GM18873 (cell line): Measurements from ENCODE around the gene ALLC.

ENCODE experiments used
- ATAC-seq: cut with Tn5 transposase; IDR thresholded peaks from one replicate; pipeline ENCODE4 v1.9.1; 2021; ENCODE audit warnings: mild to moderate bottlenecking, moderate library complexity, moderate number of reproducible peaks; ENCODE audit not compliant: unreplicated experiment, low FRiP score

Gene ALLC

DNA sequence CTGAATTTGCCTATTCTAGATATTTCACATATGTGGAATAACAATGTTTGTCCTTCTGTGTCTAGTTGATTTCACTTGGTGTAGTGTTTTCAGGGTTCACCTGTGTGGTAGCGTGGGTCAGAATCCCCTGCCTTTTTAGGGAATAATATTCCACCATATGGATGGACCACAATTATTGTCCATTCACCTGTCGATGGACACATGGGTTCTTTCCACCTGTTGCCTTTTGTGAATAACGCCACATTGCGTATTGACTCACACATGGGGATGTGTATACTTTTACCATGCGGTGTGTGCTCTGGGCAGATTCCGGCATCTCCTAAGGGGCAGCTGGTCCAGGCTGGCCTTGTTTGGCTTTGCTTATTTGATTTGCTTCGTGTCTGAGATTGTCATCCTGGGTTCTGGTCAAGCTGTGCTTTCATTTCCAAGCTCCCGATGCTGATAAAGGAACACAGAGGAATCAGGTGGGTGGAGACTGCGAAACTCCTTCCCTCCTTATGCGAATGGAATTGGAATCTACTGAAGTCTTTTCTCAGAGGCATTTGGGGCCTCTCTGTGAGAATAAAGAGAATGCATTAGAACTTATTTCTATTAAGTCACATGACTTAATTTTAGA, 18.9 kb upstream of the ALLC start:
- ATAC-seq: no peak

GRCh38 chr2:3639653-3640052, 18.3 kb upstream of the ALLC start:
- no peak for ATAC-seq

GRCh38 chr2:3641181-3641580, 16.8 kb upstream of the ALLC start:
- ATAC-seq: no peak

DNA sequence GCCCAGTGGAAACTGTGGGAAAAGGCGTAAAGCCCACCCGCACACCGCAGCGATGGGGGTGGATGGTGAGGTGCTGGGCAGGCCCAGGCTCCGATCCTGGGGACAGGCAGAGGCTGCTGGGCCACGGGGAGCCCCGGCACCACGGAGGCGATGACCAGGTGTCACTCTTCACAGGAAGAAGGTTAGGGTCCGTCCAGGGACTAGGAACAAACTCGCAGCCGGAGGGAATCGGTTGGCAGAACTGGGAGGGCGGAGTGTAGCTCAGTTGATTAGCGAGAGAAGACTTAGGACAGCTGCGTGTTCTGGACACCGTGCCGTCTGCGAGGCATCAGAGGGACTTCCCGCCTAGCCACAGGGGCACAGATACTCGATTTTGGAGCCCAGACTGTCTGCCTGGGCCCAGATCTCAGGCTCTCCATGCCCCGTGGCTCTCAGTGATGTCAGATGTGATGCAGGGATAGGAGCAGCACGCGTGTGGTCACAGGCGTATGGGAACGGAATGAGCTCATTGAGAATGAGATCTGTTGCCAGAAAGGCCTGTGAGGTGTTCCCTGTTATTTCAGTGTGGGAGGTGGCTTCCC, 16.1 kb upstream of the ALLC start:
- no peak for ATAC-seq

GRCh38 chr2:3642521-3643215, 15.3 kb upstream of the ALLC start:
- ATAC-seq: no peak

DNA sequence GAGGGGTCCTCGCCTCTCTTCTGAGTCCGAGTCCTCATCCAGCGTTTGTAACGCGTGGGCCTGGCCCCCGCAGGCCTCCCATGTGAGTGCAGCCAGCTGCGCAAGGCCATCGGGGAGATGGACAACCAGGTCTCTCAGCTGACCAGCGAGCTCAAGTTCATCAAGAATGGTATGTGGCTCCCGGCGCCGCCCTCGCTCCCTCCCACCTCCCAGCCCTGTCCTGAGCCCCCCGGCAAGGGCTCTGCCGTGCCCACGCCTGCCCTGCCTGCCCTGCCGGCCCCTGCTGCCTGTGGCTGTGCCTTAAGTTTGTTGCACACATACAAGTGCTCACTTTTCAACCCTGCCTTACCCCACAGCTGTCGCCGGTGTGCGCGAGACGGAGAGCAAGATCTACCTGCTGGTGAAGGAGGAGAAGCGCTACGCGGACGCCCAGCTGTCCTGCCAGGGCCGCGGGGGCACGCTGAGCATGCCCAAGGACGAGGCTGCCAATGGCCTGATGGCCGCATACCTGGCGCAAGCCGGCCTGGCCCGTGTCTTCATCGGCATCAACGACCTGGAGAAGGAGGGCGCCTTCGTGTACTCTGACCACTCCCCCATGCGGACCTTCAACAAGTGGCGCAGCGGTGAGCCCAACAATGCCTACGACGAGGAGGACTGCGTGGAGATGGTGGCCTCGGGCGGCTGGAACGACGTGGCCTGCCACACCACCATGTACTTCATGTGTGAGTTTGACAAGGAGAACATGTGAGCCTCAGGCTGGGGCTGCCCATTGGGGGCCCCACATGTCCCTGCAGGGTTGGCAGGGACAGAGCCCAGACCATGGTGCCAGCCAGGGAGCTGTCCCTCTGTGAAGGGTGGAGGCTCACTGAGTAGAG, 14.4 kb upstream of the ALLC start:
- ATAC-seq: no peak

DNA sequence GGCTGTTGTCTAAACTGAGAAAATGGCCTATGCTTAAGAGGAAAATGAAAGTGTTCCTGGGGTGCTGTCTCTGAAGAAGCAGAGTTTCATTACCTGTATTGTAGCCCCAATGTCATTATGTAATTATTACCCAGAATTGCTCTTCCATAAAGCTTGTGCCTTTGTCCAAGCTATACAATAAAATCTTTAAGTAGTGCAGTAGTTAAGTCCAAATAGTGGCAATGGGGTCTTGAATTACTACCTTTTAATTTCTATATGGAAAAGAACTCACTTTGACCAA, 13.8 kb upstream of the ALLC start:
- no peak for ATAC-seq

DNA sequence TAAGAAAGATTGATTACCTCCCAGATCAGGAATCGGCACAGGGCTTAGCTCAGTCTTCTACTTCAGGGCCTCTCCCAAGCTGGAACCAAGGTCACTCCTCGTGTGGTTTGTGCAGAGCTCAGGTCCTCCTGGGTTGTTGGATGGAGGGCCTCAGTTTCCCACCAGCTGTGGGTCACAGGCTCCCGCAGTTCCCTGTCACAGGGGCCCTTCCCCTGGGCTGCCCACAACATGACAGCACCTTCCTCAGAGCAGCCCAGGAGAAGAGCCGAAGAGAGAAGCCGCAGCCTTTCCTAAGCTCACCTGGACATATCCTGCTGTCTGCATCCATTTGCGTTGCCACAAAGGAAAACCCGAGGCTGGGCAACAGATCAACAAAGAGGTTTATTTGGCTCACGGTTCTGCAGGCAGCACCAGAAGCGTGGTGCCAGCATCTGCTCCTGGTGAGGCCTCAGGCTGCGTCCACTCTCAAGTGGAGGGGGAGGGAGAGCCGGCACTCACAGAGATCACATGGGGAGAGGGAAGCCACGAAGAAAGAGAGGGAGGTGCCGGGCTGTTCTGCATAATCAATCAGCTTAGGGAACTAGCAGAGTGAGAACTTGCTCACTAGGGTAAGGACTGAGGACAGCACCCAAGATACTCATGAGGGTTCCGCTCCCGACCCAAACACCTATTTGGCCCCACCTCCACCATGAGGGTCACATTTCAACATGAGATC, 13.0 kb upstream of the ALLC start:
- ATAC-seq: no peak

DNA sequence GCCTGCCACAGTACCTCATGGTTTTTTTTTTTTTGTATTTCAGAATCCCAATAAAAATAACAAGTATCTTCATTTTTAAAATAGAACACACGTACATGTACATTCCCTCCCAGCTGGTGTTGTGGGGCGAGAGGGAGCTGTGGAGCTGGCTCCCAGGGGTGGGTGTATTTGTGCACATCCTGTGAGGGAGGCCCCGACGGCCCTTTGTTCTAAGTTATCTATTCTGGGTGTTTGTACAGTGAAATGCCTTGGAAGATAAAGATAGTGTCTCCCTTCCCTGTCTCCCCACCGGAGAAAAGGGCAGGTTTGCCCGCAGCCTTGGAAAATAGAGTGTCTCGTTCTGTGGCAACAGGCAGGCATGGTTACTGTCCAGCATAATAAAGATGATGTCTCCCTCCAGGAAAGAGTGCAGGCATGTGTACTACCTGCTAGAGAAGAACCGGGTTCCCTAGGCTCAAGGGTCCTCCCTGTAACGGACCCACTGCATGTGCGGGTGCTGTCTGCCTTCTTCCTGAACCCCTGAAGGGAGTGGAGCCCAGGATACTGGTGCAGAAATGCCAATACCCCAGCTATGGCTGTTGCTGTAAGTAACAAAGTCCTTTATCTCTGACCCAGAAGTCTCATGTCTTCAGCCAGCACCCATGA, 12.1 kb upstream of the ALLC start:
- no peak for ATAC-seq

DNA sequence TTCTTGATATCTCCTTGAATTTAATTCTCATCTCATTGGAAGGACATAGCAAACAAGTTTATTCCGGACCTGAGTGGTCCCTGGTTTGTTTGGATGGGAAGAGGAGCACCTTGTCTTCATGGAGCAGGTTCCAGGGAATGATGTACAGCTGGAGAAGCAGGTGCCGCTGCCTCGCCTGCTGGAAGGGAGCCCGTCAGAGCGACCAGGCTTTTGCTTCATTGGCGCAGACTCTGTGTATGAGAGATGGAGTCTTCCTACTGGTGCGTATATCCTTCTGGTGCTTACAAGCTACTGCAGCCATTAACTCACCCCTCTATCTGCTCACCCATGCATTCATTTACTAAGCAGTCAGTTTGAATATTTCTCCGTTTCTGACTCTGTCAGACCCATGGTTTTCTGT, 11.6 kb upstream of the ALLC start:
- no peak for ATAC-seq

GRCh38 chr2:3647246-3647645, 10.8 kb upstream of the ALLC start:
- ATAC-seq: no peak

GRCh38 chr2:3647831-3648651, 10.0 kb upstream of the ALLC start:
- ATAC-seq: no peak

GRCh38 chr2:3648652-3649177, 9.3 kb upstream of the ALLC start:
- no peak for ATAC-seq

- ATAC-seq: no peak
Observed at GRCh38 chr2:3649581-3649980, 8.4 kb upstream of the ALLC start.

DNA sequence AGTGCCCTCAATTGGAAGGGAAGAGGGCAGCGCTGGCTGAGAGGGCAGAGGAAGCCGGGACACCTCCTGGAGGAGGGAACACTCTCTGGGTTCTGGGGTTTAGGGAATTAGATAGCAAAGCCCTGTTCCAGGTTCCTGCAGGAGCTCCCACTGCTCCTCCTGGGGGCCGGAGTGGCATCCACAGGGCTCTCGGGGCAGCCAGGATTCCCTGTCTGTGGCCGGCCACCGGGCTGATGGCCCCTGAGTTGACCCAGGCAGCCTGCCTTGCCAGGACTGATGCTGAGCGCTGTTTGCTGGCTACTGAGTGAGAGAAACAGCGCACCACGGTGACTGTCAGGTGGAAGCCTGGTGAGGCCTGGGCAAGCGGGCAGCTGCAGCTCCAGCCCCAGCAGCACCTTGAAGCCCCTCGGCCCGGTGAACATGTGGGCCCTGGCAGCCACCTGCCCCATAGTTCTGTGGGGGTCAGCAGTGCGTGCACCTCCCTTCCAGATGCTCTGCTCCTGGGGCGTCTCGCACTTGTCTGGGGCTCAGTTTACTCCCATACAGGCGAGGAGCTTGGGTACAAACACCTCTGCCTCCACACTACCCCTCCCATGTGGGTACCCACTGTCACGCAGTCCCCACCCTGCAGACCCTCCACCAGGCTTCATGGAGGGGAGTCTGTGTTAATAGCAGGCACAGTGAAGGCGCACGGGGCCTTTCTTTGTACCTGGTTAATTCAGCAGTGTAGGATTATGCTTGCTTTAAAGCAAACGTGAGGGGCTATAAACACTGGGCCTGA, 7.7 kb upstream of the ALLC start:
- ATAC-seq: no peak

DNA sequence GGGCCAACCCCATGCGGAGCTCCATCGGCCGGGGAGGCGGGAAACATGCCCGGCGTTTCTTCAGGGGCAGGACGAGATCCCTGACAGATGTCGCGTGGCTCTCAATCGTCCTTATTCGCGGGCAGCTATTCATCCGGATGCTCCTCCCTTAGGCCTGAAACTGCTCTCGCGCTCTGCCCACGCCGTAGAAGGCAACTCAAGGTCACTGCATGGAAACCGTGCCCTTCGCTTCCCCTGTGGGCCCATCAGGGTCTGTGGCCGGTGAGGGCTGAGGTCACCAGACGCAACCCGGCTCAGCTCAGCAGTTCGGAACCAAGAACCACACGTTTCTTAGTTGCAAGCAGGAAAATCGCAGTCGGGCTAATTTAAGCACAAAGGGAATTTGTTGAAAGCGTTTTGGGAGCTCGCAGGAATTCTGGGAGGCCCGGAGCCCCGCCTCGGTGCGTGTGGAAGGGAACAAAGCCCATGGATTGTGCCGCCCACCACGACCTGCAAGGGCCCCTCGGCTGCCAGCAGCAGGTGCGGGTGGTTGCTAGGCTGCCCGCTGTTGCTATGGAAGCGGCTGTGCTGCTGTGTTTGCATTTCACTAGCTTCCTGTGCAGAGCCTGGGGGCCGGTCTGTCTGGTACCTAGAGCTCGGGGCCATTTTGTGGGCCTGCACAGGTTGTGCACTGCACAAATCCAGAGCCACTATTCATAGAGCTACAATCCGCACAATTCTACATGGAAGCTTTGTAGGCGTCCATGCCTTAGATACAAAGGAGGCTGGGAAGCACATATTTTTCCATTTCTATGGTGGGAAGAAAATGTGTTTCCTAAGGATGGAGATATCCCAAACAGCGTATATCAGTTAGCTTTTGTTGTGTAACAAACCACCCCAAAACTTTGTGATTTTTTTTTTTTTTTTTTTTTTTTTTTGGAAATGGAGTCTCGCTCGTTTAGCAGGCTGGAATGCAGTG, 6.0 kb upstream of the ALLC start:
- ATAC-seq: peak; percentile 79

DNA sequence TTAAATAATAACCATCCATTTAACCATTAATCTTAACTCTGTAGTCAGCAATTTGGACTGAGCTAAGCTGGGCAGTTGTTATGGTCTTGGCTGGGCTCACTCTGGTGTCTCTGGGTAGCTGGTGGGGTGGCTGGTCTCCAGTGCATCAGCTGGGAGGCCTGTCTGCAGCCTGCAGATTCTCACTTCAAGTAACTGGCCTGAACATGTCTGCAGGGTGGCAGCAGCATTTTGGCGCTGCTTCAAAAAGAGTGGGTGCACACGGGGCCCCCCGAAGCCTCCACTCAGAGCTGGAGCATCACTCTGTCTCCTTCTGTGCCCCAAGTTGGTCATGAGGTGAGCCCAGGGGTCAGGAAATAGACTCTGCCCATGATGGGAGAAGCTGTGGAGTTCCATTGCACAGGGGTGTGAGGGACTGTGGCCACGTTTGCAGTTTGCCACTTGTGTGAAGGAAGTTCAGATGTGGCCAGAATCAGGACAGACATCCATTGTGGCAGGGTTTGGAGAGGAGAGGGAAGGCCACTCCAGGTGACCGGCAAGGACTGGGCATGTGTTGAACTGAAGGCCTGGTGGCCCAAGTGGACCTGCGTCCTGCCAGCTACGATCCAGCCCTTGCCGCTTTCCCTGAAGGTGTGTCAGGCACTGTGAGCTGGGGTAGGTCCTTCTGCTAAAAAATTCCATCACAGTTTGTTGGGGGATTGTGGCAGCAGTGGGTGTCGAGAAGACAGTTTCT, 4.9 kb upstream of the ALLC start:
- ATAC-seq: no peak
